Inflammatory macrophage treated with lipopolysaccharide for 1 hour (primary cell): ENCODE measurements around the gene SGMS1.
"Not testable (repeated sequence)": the region's sequence is repeated elsewhere in the genome, so short reads cannot be mapped to it uniquely, and the experiment has no call there.

Experiments
- DNase-seq, 2 donors: peaks; one replicate each; pipeline ENCODE4 v3.0.0-alpha.2; 2020 to 2022

Gene SGMS1

DNA sequence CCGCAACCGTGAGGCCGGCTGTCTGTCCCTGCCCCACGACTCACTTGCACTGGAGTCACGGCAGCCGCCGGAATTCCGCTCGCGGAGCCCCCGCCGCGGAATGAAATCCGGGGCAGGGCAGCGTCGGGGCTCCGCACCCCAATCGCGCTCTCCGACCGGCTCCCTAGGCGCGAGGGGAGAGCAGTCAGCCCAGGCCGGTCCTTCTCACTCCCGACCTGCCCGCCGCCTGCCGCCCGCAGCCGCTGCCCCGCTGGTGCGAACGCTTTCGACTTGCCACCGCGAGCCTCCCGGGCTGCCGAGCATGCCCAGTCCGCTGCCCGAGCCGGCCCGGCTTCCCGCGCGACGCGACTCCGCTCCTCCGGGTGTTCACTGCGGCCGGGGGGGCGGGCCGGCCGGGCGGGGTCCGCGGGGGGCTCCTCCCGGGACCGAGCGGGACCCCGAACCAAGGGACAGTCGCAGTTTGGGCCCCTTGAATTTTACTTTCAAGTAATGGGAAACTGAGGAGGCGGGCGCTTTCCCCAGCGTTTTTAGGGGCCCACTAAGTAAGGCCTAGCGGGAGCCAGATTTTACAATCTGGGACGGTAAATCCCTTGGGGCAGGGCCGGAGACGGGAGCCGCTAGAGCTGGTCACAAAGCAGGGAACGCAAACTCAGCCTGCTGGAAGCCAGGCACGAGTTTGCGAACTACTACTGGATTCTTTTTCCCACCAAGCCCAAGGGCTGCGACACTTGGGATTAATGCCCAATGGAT is at the start of gene SGMS1:
Gene SGMS1 (minus strand): TSS at position 294 of the 750 bp plus-strand sequence. CDS start 279,842 bp downstream, outside the sequence.
- DNase-seq = peak; percentile 82 to 84

DNA sequence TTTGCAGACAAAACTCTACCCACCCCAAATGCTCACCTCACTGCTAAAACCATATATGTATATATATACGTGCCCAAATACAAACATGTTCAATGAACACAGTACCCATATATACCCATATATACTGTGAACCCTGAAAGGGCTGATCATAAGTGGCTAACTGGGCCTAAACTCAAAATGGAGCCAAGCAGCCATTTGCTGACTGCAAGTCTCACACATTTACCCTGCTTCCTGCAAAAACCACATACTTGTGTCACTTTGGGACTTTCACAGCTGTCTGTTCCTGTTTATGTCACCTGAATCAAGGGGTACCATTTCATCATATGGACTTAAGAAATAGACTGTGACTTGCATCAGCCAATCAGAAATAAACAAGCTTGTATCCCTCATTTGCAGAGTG is 48.4 kb upstream of the SGMS1 start:
- peak; percentile 28 to 64 for DNase-seq

DNA sequence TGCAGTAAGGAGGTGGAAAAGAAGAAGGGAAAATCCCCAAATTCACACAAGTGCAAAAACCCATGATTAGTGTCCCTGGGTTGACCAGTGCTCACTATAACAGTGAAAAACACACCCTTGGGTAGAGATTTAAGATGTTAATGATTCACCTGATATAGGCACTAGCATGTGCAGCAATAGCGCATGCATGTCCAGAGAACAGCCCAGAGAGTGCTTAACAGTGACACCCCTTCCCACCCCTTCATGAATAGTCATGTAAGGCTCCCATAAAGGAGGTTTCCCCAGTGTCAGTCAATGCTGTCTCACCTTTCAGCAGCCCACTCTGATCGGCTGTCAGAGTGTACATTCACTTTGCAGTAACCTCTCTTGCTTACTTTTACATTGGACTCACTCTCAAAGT is 47.9 kb upstream of the SGMS1 start:
- not testable (repeated sequence) for DNase-seq

DNA sequence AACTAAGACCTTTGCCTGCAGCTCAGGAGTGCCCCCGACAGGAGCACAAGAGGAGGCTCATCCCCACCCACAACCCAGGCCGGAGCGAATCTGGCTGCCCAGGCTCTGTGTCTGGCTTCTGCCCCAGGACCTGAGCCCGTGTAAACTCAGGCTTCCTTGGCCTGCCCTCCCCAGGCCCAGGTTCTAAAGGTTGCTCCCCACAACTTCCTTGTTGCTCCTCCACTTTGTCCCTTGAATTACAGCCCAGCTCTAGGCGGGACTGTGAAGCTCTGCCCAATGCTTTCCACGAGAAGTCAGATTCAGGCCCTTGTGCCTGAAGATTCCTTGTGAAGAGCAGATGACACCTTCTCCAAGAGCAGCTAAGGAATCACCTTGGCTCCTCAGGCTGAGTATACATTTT is 46.2 kb upstream of the SGMS1 start:
- not testable (repeated sequence) for DNase-seq

DNA sequence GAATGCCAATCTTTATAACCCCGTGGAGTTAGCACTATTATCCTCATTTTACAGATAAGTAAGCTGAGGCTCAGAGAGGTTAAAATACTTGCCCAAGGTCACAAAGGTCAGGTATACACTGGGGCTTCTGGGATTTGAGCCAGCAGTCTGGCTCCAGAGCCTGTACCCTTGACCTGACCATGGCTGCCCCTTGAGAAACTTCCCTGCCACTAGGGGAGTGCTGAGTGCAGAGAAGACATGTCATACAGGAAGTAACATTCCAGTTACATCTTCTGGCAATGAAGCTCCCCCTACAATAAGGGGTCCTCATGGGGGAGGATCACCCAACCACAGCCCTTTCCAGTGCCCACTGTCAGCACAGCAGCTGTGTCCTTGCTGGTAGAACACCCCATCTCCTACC is 43.6 kb upstream of the SGMS1 start:
- not testable (repeated sequence) for DNase-seq

DNA sequence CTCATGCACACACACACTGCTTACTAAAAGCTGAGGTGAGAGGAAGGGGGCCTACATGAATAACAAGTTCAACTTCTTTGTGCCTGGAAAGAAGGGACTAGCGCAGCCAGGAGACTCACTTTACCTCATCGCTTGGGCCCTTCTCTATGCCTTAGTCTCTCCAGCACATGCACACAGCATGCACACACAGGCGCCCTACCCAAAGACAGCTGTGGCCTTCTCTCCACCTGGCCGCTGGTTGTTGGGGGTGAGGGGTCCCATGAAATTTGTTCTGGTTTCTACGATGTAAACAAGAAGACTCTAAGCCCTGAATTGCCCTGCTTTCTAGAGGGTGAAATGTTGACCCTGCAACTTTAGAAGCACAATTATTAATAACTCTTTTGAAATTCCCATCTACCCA is 38.7 kb upstream of the SGMS1 start:
- not testable (repeated sequence) for DNase-seq

DNA sequence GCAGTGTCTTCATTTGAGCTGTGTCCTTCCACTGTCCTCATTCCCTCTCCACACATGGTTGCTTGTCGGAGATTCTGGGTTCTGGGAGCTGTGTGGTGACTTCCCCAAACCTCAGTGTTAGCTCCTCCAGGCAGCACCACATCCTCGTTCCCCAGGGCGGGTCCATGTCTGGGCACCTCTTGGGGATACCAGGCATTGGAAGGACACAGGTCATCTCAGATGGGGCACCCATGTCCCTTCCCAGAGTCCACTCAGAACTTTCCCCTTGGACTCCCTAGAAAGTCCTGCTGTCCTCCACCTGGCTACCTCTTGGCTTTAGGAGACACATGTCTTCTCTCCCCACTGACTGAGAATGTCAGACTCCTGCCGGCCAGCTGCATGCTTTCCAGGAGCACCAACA is 37.8 kb upstream of the SGMS1 start:
- not testable (repeated sequence) for DNase-seq

DNA sequence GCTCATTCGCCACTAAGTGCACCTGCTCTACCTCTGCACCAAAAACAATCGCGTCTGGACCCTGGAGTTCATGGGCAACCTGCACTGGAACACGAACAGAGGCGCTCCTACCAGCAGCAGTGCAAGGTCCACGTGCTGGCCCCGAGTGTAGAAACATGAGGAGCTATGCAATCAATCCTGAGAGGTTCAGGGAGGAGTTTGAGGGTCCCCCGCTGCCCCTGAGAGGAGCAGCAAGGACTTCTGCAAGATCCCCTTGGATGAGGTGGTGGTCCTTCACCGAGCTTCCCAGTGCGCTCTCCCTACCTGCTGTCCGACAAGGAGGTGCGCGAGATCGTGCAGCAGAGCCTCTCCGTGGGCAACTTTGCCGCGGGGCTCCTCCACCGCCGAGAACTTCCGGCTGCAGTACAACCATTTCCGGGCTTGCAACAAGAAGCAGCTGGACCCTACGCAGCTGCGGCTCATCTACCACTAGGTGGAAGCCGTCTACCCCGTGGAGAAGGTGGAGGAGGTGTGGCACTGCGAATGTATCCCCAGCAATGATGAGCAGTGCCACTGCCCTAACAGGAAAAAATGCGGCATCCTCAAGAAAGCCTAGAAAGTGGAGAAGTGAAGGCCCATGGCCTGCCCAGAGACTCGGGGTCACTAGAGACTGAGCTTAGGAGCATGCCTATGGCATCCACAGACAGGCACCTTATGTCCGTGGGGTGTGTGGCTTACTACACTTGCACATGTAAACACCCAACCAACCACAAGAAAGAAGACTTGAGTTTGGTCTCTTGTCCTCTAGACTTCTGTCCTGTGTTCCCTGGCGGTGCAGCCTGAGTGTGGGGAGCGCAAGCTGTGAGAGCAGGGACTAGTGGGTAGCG is 36.3 kb upstream of the SGMS1 start:
- DNase-seq = peak in 1 of 2 donors; percentile 14

DNA sequence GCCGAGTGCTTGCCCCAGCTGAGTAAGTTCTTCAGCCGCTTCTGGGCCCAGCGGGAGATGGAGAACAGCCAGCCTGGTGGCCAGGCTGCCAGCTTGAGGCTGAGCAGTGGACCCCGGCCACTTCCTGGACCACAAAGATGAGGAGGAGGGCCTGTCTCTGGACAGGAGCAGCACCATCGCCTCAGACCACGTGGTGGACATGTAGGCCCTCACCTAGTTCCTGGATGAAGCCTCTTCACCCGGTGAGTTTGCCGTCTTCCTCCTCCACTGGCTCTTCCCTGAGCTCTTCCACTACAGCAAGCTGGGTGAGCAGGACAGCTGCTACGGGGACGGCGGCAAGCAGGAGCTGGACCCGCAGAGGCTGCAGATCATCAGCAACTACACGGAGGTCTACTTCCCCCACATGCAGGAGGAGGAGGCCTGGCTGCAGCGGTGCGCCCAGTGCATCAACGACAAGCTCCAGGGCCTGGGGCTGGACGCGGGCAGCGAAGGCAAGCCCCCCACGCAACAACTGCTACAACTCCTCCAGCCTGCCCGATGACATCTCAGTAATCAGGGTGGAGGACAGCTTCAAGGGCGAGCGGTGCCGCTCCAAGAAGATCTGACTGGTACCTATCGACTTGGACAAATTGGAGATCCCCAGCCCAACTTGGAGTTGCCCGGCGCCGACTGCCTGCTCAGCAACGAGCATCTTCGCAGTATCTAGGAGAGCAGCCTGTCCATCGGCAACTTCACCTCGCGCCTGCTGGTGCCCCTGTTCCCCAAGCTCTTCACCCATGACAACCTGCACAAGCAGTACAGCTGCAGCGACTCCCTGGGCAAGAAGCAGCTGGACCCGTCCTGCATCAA is 35.5 kb upstream of the SGMS1 start:
- not testable (repeated sequence) for DNase-seq

DNA sequence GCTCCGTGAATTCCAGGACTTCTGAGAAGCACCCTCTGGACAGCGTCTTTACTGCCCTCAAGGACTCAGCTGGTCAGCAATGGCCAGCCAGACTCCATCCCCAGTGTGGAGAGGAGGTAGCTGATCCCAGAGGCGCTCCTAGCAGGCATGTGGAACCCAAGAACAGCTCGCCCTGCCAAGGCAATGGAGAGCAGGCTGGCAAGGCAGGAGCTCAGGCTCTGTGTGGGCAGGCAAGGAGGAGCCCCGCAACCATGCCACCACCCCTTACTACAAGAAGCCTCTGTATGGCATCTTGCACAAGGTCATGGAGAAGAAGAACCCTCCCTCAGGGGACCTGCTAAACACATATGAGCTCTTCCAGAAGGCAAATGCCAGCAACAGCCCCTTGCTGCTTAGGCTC is 34.4 kb upstream of the SGMS1 start:
- no peak for DNase-seq

DNA sequence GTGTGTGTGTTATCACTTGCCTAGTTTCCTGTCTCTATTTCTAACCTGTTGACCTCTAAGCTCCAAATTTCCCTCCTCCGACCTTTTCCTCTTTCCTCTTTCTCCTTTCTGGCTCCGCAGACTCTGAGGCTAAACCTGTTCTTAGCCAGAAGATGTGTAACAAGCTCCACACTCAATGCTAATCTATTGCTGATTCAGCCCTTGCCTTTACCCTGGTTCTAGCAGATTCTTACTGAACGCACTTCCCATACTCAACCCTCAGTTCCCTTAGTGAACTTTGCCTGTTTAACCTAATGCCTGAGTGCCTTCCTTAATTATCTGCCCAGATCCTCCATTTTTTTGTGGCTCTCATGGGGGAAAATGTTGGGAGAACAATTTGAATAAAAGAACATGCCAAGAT is 30.0 kb upstream of the SGMS1 start:
- peak in 1 of 2 donors; percentile 17 for DNase-seq

DNA sequence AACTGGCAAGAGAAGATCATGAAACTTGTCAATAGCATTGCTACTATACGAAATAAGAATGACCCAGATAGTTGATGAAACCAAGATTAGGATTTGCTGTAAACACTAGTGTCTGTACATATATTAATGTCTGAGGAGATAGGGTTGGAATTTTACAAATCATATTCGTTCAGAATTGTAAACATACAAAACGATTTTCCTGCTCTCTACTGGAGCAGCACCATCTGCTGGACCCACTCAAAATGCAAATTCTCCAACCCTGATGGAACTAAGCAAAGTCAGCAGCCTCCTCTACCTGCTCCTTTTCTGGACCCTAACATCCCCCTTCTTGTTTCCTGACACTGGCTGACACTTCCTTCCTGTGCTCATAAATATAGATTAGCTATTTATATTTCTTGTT is 29.4 kb upstream of the SGMS1 start:
- no peak for DNase-seq

DNA sequence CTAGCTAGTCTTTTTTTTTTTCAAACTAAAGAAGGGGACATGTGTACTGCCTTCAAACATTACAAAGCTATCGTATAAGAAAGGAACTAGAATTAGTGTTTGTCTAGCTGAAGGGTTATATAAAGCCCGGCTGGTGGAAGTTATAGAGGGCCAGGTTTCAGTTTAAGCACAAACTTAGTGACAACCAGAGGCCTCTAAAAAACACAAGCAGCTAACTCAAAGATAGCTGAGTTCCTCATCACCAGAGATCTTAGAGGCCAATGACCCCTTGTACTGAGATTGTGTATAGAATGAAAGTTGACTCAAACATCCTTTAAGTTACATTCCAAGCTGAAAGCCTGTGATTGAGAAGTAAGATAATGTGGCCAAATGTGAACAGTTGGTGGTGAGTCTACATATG is 28.1 kb upstream of the SGMS1 start:
- no peak for DNase-seq

DNA sequence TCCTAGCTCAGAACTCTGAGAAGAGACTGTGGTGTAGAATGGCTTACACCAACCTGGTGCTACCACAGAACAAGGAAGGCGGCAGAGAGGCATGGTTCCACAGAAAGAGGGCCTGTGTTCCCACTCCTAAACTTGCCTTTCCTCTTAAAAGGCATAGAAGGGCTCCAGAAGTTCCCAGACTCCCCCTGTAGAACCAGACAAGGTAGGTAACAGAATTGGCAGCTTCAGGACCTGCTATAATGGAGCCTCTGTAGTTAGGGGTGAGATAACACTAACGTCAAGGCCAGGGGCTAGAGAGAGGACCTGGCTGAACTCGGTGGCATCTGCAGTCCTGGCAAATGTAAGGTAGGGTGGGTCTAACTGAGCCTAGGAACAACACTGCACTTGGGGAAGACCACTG is 26.7 kb upstream of the SGMS1 start:
- DNase-seq = no peak

DNA sequence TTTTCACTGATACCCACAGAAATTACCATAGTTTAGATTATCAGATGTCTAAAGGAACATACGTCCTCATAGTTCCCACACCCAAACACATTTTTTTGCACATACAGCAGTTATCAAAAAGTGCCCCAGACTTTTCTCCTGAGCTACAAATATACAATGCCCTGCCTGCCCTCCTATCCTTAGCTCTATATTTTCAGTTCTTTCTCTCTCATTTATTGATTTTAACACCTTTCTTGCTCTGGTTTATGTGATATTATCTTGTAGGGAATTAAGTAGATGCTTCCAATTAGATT is 25.1 kb upstream of the SGMS1 start:
- DNase-seq = no peak

DNA sequence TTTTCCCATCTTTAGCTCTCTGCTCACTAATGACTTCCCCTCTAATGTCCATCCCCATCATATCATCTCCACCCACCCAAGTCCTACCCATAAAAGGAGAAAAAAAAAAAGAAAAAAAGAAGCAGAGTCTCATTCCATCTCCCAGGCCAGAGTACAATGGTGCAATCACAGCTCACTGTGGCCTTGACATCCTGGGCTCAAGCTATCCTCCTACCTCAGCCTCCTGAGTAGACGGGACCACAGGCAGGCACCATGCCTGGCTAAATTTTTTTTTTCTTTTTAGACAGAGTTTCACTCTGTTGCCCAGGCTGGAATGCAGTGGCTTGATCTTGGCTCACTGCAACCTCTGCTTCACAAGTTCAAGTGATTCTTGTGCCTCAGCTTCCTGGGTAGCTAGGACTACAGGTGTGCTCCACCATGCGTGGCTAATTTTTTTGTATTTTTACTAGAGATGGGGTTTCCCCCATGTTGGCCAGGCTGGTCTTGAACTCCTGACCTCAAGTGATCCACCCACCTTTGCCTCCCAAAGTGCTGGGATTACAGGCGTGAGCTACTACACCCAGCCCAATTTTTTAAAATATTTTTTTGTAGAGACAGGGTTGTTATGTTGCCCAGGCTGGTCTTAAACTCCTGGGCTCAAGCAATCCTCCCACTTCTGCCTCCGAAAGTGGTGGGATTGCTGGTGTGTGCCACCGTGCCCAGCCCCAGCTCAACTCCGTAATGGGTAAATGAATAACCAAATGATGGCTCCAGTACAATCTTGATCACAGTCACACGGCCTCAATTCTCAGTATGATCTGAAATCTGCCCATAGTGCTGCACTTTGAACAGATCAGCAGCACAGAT is 24.6 kb upstream of the SGMS1 start:
- DNase-seq = no peak

DNA sequence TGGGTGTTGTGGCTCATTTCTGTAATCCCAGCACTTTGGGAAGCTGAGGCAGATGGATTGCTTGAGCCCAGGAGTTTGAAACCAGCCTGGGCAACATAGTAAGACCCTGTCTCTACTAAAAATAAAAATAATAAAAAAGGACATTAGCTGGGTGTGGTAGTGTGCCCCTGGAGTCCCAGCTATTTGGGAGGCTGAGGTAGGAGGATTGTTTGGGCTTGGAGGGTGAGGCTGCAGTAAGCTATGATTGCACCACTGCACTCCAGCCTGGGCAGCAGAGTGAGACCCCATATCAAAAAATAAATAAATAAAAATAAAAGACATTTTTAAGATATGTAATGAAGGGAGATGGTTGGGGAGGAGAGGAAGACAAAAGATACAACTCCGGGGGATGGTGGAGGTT is 23.6 kb upstream of the SGMS1 start:
- not testable (repeated sequence) for DNase-seq

DNA sequence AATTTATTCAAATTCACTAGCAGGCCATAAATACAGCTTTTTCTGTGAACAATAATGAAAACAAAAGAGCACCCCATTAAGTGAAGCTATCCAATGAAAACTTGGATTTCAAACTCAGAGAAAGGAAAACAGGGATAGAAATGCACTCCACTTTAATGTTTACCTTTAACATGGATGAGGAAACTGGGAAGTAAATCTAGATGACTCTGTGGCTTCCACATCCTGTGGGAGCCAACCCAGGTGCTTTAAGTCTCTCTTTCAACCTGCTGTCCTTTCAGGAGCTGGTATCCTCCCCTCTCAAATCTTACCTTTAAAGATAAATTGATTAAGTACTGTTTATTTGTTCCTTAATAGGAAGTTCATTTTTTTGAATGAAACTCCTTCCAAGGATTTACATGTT is 21.5 kb upstream of the SGMS1 start:
- no peak for DNase-seq

DNA sequence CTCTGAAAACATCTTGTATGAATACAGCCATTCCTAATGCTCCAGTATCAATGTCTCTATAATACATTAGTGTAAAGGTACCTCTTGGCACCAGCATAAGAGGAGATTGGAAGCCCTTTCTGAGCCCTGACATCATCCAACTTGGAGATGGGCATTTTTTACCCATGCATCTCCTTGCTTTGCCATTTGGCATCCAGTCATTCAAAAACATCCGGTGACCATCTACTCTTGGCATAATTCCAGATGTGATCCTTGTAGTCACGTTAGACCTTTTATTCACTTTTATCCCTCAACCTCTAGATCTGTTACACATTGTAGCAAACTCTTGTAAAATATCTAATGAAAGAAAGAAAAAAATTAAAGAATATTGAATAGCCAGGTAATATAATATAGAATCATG is 17.9 kb upstream of the SGMS1 start:
- DNase-seq = no peak

DNA sequence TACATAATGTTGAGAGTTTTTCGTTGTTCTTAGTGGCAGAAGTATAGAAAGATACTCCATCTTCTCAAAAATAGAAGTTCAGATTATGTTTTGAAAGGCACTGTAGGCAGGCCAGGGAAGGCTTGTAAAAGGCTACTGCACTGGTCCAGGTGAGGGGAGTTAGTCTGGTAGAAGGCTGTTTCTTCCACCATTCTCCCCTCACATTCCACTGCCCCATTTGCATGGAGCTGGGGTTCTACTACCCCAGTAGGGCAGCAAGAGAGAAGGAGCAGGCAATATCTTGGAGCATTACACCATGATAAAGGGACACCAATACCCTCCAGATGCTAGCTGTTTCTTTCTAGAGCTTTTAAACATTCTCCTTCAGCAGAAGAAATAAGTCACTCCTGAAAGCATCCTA is 16.5 kb upstream of the SGMS1 start:
- no peak for DNase-seq

DNA sequence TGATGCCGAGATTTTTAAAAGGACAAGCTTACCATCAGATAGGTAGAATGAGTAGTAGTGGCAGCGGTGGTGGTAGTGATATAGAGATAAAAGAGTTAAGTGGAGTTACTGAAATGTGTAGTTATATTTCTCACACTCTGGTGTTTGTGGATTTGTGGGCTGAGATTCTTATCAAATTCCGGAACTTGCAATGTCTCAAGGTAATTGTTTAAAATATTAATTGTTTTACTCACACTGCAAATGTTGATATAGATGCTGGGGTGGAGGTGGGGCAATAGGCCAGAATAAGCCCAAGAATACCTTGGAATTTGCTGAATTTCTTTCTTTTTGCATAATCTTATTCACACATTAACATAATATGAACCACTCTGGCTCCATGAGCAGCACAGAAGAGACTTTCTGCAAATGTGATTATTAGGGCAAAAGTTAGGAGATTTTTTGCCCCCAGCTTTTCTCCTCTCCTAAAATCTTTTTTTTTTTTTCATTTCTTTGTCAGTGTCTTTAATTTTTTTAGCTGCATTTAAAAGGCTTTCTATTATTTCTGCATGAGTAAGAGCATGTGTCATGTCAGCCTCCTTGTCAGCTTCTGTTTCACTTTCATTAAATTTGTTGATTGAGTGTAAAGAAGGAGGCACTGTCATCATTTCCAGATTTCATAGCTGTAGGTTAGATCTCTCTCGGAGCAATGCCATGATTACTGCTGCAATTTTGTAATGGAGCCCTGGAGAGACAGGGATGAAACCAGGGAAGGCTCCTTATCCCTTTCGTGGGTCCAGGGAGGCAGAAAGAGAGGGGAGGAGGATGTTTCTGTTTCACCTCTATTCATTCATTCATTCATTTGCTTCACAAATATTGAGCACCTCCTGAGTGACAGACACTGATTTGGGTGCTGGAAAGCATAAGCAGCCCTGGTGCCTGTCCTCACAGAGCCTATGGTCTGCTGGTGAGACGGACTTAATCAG is 13.1 kb upstream of the SGMS1 start:
- DNase-seq = no peak
